MCF 10A (cell line): ENCODE data around the gene CCNJL. TPM values are rescaled to one million over a fixed set of nuclear protein-coding genes. Genes with fewer than 3 reads are reported as not detected.
"Not testable (repeated sequence)": the region's sequence is repeated elsewhere in the genome, so short reads cannot be mapped to it uniquely, and the experiment has no call there.

Experiments used
- BruUV-seq: library from RNA; stranded (reverse); fragments of 400-500 nt; replicated peaks from 2 replicates; lab custom pipeline; 2021; lab: Mats Ljungman, UMichigan
- CTCF ChIA-PET: fragments of 300-600 bp; sonication (Branson Sonifier 250); formaldehyde crosslinking; extraction: SDS; loops from one replicate; lab custom pipeline; 2021; ENCODE audit warnings: antibody characterized with exemption, inconsistent platforms; lab: Yijun Ruan, JAX
- POLR2A ChIA-PET: fragments of 300-600, 350-650 bp; sonication (Branson Sonifier 250); formaldehyde crosslinking; extraction: SDS; loops from one replicate; lab custom pipeline; 2020; ENCODE audit warnings: antibody characterized with exemption, inconsistent platforms; lab: Yijun Ruan, JAX
- DNase-seq: peaks from one replicate; pipeline ENCODE4 v3.0.0-alpha.2; 2018; ENCODE audit not compliant: unreplicated experiment
- H3K27ac Mint-ChIP-seq: one replicate; pipeline ENCODE4 v1.8.0; 2022; ENCODE audit warnings: mild to moderate bottlenecking, low read depth, mixed read lengths; ENCODE audit not compliant: unreplicated experiment
- H3K27me3 Mint-ChIP-seq: one replicate; pipeline ENCODE4 v1.8.0; 2022; ENCODE audit warnings: mixed read lengths; ENCODE audit not compliant: insufficient read depth, unreplicated experiment
- H3K36me3 Mint-ChIP-seq: one replicate; pipeline ENCODE4 v1.8.0; 2022; ENCODE audit warnings: mild to moderate bottlenecking, moderate library complexity, mixed read lengths; ENCODE audit not compliant: insufficient read depth, unreplicated experiment
- H3K4me1 Mint-ChIP-seq: one replicate; pipeline ENCODE4 v1.8.0; 2022; ENCODE audit warnings: mixed read lengths; ENCODE audit not compliant: insufficient read depth, unreplicated experiment
- H3K4me3 Mint-ChIP-seq: one replicate; pipeline ENCODE4 v1.8.0; 2022; ENCODE audit warnings: mild to moderate bottlenecking, moderate library complexity, mixed read lengths; ENCODE audit not compliant: unreplicated experiment
- H3K9me3 Mint-ChIP-seq: one replicate; pipeline ENCODE4 v1.8.0; 2022; ENCODE audit warnings: mixed read lengths; ENCODE audit not compliant: unreplicated experiment
- intact Hi-C: fragments of 100-400 bp; cut with micrococcal nuclease; formaldehyde crosslinking; loops from 2 replicates; pipeline ENCODE4 v1.14.1; 2022
- total RNA-seq: library from RNA; stranded (reverse); gene quantifications from 2 replicates; pipeline ENCODE4 v1.2.3, GENCODE V29; 2022
- TF ChIP-seq, protein P1 (sequence below): fragments of 200-600 bp; IDR thresholded peaks from one replicate; pipeline ENCODE4 v1.8.0; 2022; ENCODE audit warnings: antibody characterized with exemption, mild to moderate bottlenecking; ENCODE audit not compliant: unreplicated experiment

CCNJL gene
- total RNA-seq, 1 experiment from 2014 or later: 3.6 TPM

DNA sequence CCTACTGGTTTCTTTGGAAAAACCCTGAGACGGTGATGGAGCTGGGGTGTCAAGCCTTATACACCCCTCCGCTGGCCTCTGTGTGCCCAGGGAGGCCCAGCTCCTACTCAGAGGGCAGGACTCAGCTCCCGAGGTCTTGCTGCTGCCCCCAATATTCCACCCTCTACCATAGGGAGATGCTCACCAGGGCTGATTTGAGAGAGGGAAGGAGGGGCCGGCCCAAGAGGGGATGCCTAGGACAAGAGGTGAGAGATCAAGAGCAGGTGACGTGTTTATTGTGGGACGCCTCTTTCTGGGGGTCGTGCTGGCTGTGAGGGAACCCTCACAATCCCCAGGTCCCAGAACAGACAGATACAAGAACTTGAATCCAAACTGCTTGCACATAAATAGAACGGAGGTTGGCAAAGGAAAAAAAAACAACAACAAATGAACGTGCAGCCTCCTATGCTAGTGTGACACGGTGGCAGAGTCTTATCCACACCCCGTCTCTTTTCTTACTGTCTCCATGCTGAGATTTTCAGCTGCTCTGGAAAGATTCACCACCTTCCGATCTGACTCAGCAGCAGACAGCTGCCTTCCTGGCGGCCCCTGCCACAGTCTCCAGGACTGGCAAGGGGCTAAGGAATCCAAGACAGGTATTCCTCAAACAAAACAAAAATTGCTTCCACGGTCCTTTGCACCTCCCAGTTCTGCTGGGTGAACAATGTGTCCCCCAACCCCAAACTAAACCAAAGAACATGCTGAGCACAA is 60.8 kb downstream of the CCNJL start:
- POLR2A ChIA-PET: interaction anchor here (0.6 to 1.0 kb wide), 2 partner anchors 42 to 91 kb away, joined by 3 read pairs; no protein-coding TSS in a partner anchor
- no peaks in the 10 kb centered on the region for H3K9me3 Mint-ChIP-seq
- no peak overlapping the region for H3K27ac Mint-ChIP-seq
- H3K36me3 Mint-ChIP-seq: no peaks in the 10 kb centered on the region
- H3K4me1 Mint-ChIP-seq: no peaks in the 10 kb centered on the region
- TF ChIP-seq, protein P1, sequence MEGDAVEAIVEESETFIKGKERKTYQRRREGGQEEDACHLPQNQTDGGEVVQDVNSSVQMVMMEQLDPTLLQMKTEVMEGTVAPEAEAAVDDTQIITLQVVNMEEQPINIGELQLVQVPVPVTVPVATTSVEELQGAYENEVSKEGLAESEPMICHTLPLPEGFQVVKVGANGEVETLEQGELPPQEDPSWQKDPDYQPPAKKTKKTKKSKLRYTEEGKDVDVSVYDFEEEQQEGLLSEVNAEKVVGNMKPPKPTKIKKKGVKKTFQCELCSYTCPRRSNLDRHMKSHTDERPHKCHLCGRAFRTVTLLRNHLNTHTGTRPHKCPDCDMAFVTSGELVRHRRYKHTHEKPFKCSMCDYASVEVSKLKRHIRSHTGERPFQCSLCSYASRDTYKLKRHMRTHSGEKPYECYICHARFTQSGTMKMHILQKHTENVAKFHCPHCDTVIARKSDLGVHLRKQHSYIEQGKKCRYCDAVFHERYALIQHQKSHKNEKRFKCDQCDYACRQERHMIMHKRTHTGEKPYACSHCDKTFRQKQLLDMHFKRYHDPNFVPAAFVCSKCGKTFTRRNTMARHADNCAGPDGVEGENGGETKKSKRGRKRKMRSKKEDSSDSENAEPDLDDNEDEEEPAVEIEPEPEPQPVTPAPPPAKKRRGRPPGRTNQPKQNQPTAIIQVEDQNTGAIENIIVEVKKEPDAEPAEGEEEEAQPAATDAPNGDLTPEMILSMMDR: no peak
- intact Hi-C loops: no loop called here
- no peak for DNase-seq
- CTCF ChIA-PET: interaction anchor here (0.7 to 3.1 kb wide), 6 partner anchors 8 to 1369 kb away, joined by 3 to 26 read pairs (median 4); no protein-coding TSS in a partner anchor
- H3K27me3 Mint-ChIP-seq: no peaks in the 10 kb centered on the region
- H3K4me3 Mint-ChIP-seq: no peak overlapping the region
- BruUV-seq: no TSS peak

DNA sequence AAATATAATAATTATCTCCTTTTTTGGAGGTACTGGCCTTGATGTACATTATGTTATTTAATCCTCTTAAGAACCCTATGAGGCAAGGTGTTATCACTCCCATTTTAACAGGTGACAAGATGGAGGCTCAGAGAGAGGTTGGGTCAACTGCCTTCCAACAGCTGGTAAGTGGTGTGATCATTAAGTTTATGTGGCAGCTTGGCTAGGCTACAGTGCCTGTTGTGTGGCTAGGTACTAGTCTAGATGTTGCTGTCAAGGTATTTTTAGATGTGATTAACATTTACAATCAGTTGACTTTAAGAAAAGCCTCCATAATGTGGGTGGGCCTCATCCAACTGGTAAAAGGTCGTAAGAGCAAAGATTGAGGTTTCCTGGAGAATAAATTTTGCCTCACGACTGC is 61.5 kb downstream of the CCNJL start:
- BruUV-seq: no TSS peak
- POLR2A ChIA-PET: interaction anchor here (0.6 to 1.6 kb wide), 3 partner anchors 17 to 92 kb away, joined by 3 to 5 read pairs (median 3); no protein-coding TSS in a partner anchor
- CTCF ChIA-PET: interaction anchor here (0.6 to 3.1 kb wide), 6 partner anchors 9 to 1369 kb away, joined by 3 to 26 read pairs (median 4); no protein-coding TSS in a partner anchor

DNA sequence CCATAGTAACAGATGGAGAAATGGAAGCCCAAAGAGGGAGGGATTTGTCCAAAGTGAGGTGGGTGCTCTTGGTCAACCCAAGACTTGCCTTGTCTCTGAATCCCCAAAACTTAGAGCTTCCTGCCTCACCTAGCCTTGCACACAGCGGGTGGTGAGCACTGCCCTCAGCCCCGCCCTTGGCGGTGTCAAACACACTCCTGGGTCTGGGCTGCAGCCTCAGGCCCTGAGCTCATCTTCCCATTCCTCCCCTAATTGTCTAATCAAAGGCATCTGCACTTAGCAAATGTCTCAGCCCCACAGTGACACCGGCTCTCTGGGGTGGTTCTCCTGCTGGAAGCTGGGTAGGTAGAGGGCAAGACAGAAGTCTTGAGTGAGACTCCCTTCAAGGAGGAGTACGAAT is 62.1 kb downstream of the CCNJL start:
- Mint-ChIP-seq H3K27ac (no peak overlapping the region), H3K9me3 (no peaks in the 10 kb centered on the region), H3K36me3 (no peaks in the 10 kb centered on the region), H3K27me3 (no peaks in the 10 kb centered on the region), H3K4me1 (no peaks in the 10 kb centered on the region), H3K4me3 (no peak overlapping the region)
- ChIA-PET CTCF (interaction anchor here (0.6 to 3.1 kb wide), 3 partner anchors 9 to 95 kb away, joined by 4 to 26 read pairs (median 7); no protein-coding TSS in a partner anchor), POLR2A (interaction anchor here (1.5 to 1.6 kb wide), 2 partner anchors 17 to 93 kb away, joined by 4 to 5 read pairs; no protein-coding TSS in a partner anchor)
- no TSS peak for BruUV-seq
- TF ChIP-seq, protein P1: no peak
- no peak for DNase-seq
- intact Hi-C loops: no loop called here

More for the DNA sequence above, 61.5 kb downstream of the CCNJL start:
- no peak for DNase-seq
- Mint-ChIP-seq H3K27ac (no peak overlapping the region), H3K27me3 (no peaks in the 10 kb centered on the region), H3K4me1 (no peaks in the 10 kb centered on the region), H3K9me3 (no peaks in the 10 kb centered on the region), H3K4me3 (no peak overlapping the region), H3K36me3 (no peaks in the 10 kb centered on the region)
- intact Hi-C loops: no loop called here
- TF ChIP-seq, protein P1: no peak

DNA sequence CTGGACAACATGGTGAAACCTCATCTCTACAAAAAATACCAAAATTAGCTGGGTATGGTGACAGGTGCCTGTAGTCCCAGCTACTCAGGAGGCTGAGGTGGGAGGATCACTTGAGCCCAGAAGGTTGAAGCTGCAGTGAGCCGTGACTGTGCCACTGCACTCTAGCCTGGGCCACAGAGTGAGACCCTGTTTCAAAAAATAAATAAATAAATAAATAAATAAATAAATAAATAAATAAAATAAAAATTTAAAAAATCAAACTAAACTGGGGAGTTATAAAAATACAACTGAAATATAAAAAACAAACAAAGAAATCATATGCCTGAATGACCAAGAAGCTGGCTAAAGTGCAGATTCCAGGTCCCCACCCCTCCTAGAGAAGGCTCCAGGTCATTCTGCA is 62.8 kb downstream of the CCNJL start:
- H3K4me3 Mint-ChIP-seq, H3K27ac Mint-ChIP-seq, intact Hi-C loops, DNase-seq, H3K4me1 Mint-ChIP-seq, BruUV-seq, H3K36me3 Mint-ChIP-seq, H3K9me3 Mint-ChIP-seq, H3K27me3 Mint-ChIP-seq: not testable (repeated sequence)
- ChIA-PET POLR2A (interaction anchor here (0.5 to 1.6 kb wide), 3 partner anchors 18 to 94 kb away, joined by 4 to 5 read pairs (median 4); no protein-coding TSS in a partner anchor), CTCF (interaction anchor here (0.7 to 3.1 kb wide), 4 partner anchors 8 to 228 kb away, joined by 3 to 26 read pairs (median 5); no protein-coding TSS in a partner anchor)
